Suprapubic skin (tissue), 3 donors: ENCODE data around the gene INAVA.

ENCODE experiments used
- CTCF ChIP-seq, 2 donors: fragments of 200-600 bp in 1 of 2; fragments of 450-650 bp in 1 of 2; sonication (generic) in 1 of 2; IDR thresholded peaks; one replicate each; pipeline ENCODE4 v1.5.1; 2016 to 2019; ENCODE audit warnings: antibody characterized with exemption in 2 of 2, mild to moderate bottlenecking in 1 of 2, moderate library complexity in 1 of 2
- POLR2AphosphoS5 ChIP-seq, 3 donors: sonication (generic); formaldehyde crosslinking; IDR thresholded peaks; one replicate each; pipeline ENCODE4 v1.6.1; 2017; ENCODE audit warnings: antibody characterized with exemption in 3 of 3

DNA sequence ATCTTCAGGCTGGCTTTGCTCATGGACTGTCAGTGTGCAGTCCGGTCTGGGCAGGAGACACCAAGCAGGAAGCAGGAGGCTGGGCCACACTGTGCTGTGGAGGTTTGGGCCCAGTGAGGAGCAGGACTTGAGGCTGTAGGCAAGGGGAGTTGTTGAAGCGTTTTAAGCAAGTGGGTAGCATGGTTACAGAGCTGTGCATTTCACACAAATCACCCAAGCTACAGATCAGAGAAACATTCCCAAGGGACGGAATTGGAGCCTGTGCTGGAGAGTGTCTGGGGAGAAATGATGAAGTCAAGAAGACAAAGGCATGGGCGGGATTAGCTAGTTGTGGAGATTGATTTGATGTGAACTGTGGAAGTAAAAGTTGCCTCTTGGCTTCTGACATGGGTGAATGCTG lies 67.9 kb downstream of the INAVA start:
- TF ChIP-seq POLR2AphosphoS5 (IDR thresholded peaks at IDR 0.05) (no peak), CTCF (IDR thresholded peaks at IDR 0.05) (no peak)
